ACHN (cell line): Measurements from ENCODE around the gene DAD1.
"Not testable (repeated sequence)": the region's sequence is repeated elsewhere in the genome, so short reads cannot be mapped to it uniquely, and the experiment has no call there.

Experiments
- DNase-seq: peaks from one replicate; pipeline ENCODE4 v3.0.0-alpha.2; 2015
- in situ Hi-C: cut with HindIII; loops from 2 replicates; pipeline ENCODE4 v1.10.0; 2017; ENCODE audit warnings: low sequenced_read_pairs, low pct_ligation_motif_present, low pct_unique_long_range_greater_than_20kb

DAD1 gene

DNA sequence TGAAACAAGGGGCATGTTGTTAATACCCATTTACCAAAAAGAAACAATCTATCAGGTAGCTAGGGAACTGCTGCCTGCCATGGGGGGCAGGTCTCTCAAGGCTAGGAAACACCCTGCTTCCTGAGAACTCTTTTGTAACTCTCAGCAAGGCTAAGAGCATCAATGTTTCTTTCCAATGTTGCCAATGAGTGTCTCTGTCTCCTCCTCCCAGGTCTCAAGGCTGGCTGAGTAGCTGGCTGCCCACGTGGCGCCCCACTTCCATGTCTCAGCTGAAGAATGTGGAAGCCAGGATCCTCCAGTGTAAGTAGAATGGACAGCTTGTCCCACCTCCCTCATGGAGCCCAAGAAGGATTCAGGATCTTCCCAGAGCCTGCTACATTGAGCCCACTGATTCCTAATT, 12.4 kb upstream of the DAD1 start:
- in situ Hi-C loops, result no loop called here

DNA sequence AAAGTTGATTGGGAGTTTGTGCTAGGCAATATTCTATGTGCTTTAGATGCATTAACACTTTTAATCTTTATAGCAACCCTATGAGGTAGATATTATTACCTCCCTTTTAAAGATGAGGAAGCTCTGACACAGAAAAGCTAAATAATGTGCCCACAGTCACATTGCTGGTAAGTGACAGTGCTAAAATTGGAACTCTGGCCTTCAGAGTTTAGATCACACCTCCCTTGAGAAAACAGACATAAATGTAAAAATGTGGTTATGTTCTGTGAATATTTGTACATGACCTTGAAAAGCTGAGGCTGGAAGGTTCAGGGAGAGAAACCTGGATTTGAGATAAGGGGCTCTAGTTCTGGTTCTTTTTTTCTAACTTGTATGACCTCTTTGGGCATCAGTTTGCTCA, 11.0 kb upstream of the DAD1 start:
- in situ Hi-C loops, result no loop called here
- no peak for DNase-seq

More for the DNA sequence above, 12.4 kb upstream of the DAD1 start:
- no peak for DNase-seq

DNA sequence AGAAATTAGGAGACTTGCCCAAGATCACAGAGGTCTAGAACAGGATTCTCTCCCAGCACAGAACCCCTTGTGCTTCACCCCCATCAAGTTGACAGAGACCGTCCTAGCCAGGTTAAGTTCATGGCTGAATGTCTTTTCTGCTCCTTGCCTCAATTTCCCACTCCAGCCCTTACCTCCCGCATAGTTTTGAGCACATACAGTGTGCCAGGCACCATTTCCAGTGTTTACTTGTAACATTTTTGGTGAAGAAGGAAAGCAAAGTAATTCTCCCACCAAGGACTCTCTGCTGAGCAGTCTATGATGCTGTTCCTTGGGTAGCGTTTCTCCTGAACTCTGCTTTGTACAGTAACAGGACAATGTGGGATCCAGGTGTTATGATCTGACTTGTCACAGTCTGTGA, 10.3 kb upstream of the DAD1 start:
- no peak for DNase-seq
- in situ Hi-C loops, result no loop called here

- in situ Hi-C loops, result no loop called here
- peak; percentile 63 for DNase-seq
Observed at GRCh38 chr14:22598896-22599244, 9.8 kb upstream of the DAD1 start.

GRCh38 chr14:22598099-22598895, 9.3 kb upstream of the DAD1 start, which contains the start of gene ABHD4:
TSS of gene ABHD4 (plus strand) at chr14:22598300. CDS start at chr14:22598307, 7 bp downstream.
- in situ Hi-C loops, result no loop called here
- DNase-seq, result peak; percentile 63

- no peak for DNase-seq
- in situ Hi-C loops, result no loop called here
Observed at GRCh38 chr14:22597771-22598098, 8.7 kb upstream of the DAD1 start.

DNA sequence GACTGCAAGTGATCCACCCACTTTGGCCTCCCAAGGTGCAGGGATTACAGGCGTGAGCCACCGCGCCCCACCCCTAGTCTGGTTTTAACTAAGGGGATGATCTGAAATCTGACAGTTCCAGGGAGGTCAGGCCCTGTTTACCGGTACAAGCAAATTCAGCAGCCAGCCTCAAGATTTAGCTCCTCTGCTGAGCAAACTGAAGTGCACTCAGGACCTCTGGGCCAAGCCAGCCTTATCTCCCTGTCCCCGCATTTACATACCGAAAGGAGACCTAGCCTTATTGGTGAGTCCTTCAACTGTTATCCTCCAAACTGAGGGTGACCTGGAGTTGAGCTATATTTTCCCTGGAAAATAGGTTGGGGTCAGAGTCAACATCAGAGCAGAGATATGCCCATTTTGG, 8.2 kb upstream of the DAD1 start:
- no peak for DNase-seq

GRCh38 chr14:22596354-22596879, 7.4 kb upstream of the DAD1 start:
- DNase-seq, result no peak
- in situ Hi-C loops, result no loop called here

More for the DNA sequence above, 8.2 kb upstream of the DAD1 start:
- in situ Hi-C loops, result no loop called here

- in situ Hi-C loops, result no loop called here
- no peak for DNase-seq
Observed at GRCh38 chr14:22594156-22594716, 5.2 kb upstream of the DAD1 start.

DNA sequence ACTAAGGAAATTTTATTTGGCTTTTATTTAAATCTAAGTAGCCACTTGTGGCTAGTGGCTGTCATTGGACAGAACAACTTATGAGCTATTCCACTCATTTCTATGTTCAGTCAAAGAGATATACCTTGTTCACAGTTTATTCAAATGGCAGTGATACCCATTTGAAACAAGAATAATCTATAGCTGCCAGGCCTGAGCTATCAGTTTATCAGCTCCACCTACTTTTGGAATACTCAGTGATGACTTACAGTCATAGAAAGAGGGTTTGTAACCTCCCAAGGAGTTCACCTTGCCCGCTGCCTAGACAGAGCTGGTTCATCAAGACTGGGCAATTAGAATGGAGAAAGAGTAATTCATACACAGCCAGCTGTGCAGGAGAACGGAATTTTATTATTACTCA, 4.6 kb upstream of the DAD1 start:
- in situ Hi-C loops, result no loop called here
- DNase-seq, result no peak

DNA sequence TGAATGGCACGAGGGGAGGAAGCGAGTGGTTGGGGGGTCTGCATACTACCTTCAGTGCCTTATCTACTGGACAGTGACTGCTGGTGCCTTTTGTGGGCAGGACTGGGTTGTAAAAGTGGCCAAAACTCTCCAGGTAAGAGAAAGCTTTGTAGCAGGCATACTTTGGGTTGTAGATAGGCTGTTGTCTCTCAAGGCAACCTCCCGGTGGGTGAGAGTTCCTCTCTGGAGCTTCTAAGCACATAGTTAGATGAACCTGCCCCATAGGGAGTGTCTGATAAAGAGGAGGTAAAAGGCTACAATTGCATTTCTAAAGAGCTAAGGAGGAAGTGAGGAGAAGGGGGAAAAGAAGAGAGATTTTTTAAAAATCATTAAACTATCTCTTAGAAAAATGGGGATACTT, 4.2 kb upstream of the DAD1 start:
- in situ Hi-C loops, result no loop called here
- DNase-seq, result no peak

GRCh38 chr14:22588526-22589095, 413 bp downstream of the DAD1 start:
- in situ Hi-C loops, result no loop called here
- DNase-seq, result no peak

DNA sequence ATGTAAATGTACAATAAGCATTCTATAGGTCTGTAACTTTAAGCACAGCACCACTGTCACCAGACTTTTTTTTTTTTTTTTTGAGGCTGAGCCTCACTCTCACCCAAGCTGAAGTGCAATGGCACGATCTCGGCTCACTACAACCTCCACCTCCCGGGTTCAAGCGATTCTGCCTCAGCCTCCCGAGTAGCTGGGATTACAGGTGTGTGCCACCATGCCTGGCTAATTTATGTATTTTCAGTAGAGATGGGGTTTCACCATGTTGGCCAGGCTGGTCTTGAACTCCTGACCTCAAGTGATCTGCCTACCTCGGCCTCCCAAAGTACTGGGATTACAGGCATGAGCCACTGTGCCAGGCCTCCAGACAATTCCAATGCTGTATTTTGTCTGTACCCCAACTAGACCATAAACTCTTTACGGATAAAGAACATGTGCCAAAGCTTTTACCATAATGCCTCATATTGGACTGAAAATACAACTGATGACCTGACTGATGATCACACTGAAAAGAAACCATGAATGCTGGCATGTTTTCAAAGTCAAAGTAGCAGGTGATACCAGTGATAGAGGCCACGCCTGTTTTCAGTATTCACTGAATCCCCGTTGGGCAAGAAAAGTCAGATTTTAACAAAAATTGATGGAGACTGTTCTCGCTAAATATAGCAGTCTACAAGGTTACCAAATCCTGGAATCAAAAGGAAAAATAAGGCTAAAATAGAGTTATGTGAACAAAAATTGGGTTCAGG, 1.2 kb downstream of the DAD1 start:
- DNase-seq, in situ Hi-C loops: not testable (repeated sequence)

- DNase-seq, result no peak
- in situ Hi-C loops, result no loop called here
Observed at GRCh38 chr14:22587247-22587646, 1.8 kb downstream of the DAD1 start.

- in situ Hi-C loops, result no loop called here
- DNase-seq, result no peak
Observed at GRCh38 chr14:22583994-22584393, 5.0 kb downstream of the DAD1 start.

GRCh38 chr14:22580625-22581024, 8.4 kb downstream of the DAD1 start:
- in situ Hi-C loops, result no loop called here
- no peak for DNase-seq

GRCh38 chr14:22579881-22580280, 9.1 kb downstream of the DAD1 start:
- in situ Hi-C loops, result no loop called here

DNA sequence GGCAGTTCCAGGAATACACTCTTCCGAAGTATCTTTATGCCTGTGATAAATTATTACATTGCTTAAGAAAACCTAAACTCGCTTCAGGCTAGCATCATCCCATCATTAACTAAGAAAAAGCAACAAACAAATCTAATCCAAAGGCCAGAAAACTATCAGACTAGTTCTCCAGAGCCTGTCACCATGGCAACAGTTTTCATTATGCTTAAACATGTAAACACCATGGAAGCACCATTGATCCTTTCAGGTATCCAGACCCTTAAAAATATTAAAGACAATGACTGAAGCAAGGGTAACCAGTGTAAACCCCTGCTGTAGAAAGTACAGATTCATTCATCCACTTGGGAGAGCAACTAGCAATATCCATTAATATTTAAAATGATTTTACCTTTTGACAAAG, 9.8 kb downstream of the DAD1 start:
- in situ Hi-C loops, result no loop called here

More at GRCh38 chr14:22579881-22580280, 9.1 kb downstream of the DAD1 start:
- no peak for DNase-seq

DNA sequence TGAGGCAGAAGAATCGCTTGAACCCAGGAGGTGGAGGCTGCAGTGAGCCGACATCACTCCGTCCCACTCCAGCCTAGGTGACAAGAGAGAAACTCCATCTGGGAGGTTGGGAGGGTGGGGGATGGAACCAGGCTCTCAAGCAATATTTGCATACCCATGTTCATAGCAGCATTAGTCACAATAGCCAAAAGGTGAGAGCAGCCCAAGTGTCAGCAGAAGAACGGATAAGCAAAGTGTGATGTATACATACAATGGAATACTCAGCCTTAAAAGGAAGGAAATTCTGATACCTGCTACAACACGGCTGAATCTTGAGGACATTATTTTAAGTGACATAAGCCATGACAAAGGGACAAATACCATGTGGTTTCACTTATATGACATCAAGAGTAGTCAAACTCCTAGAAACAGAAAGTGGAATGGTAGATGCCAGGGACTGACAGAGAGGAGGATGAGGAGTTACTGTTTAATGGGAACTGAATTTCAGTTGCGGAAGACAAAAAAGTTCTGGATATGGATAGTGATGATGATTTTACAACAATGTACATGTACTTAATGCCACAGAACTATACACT, 11.6 kb downstream of the DAD1 start:
- no peak for DNase-seq
- in situ Hi-C loops, result no loop called here

More for the DNA sequence above, 9.8 kb downstream of the DAD1 start:
- DNase-seq, result no peak
